Fibroblast of pulmonary artery (primary cell): ENCODE measurements around the gene ZNF778.
A peak's percentile ranks its signal among the peaks of the same experiment; 100 is the strongest.
"Not testable (repeated sequence)": the region's sequence is repeated elsewhere in the genome, so short reads cannot be mapped to it uniquely, and the experiment has no call there.

Experiments
- DNase-seq: peaks from one replicate; pipeline ENCODE4 v3.0.0-alpha.2; 2010; ENCODE audit warnings: low read depth
- H3K4me3 ChIP-seq: replicated peaks from 2 replicates; pipeline ENCODE4 v1.5.1; 2011; ENCODE audit warnings: low read depth, mild to moderate bottlenecking, control low read depth, low read length, moderate library complexity
- CTCF ChIP-seq: IDR thresholded peaks from 2 replicates; pipeline ENCODE4 v1.5.1; 2011; ENCODE audit warnings: mild to moderate bottlenecking, control low read depth, low read length, inconsistent platforms; ENCODE audit errors: missing control alignments

The ZNF778 gene

GRCh38 chr16:89232107-89232506 lies 14.6 kb downstream of the ZNF778 start:
- no peak for DNase-seq
- TF ChIP-seq CTCF, result no peak
- no peak overlapping the region for H3K4me3 ChIP-seq

GRCh38 chr16:89233678-89234490 lies 16.4 kb downstream of the ZNF778 start:
- no peak for TF ChIP-seq CTCF
- DNase-seq, result no peak

GRCh38 chr16:89237733-89238132 lies 20.2 kb downstream of the ZNF778 start:
- TF ChIP-seq CTCF, result no peak
- DNase-seq, result no peak
- no peak overlapping the region for H3K4me3 ChIP-seq

More at GRCh38 chr16:89233678-89234490, 16.4 kb downstream of the ZNF778 start:
- H3K4me3 ChIP-seq, result no peak overlapping the region

GRCh38 chr16:89241187-89242007 lies 23.9 kb downstream of the ZNF778 start:
- TF ChIP-seq CTCF, result no peak

GRCh38 chr16:89242795-89243200 lies 25.3 kb downstream of the ZNF778 start:
- no peak for DNase-seq
- H3K4me3 ChIP-seq, result no peak overlapping the region
- TF ChIP-seq CTCF, result no peak

More at GRCh38 chr16:89241187-89242007, 23.9 kb downstream of the ZNF778 start:
- DNase-seq, result peak; percentile 90
- H3K4me3 ChIP-seq, result peak overlapping the region; percentile 69

- DNase-seq, result no peak
- no peak for TF ChIP-seq CTCF
- H3K4me3 ChIP-seq, result no peak overlapping the region
Observed at GRCh38 chr16:89243664-89244063, 26.2 kb downstream of the ZNF778 start.

GRCh38 chr16:89244264-89244663 lies 26.8 kb downstream of the ZNF778 start:
- DNase-seq, result not testable (repeated sequence)

More at GRCh38 chr16:89244264-89244663, 26.8 kb downstream of the ZNF778 start:
- not testable (repeated sequence) for H3K4me3 ChIP-seq
